Peyer's patch (tissue), 4 donors: ENCODE data around the gene CLEC2A. TPM values are rescaled to one million over a fixed set of nuclear protein-coding genes. Genes with fewer than 3 reads are reported as not detected.

Source experiments
- DNase-seq, 3 donors: peaks; one replicate each; pipeline ENCODE4 v3.0.0-alpha.2; 2017 to 2019
- H3K27ac ChIP-seq, 4 donors: fragments of 200-600 bp; sonication (generic); one replicate each; pipeline ENCODE4 v1.5.1; 2016 to 2019
- H3K27me3 ChIP-seq, 2 donors: fragments of 200-600 bp; sonication (generic); one replicate each; pipeline ENCODE4 v1.5.1; 2019
- H3K36me3 ChIP-seq, 3 donors: fragments of 200-600 bp; sonication (generic); one replicate each; pipeline ENCODE4 v1.5.1; 2016 to 2019
- H3K4me1 ChIP-seq, 4 donors: fragments of 200-600 bp; sonication (generic); one replicate each; pipeline ENCODE4 v1.5.1; 2016 to 2019
- H3K4me3 ChIP-seq, 4 donors: fragments of 200-600 bp; sonication (generic); 1 replicate in 3 of 4; 2 replicates in 1 of 4; pipeline ENCODE4 v1.5.1; 2016 to 2019; ENCODE audit warnings: mild to moderate bottlenecking in 1 of 4
- H3K9me3 ChIP-seq, 4 donors: fragments of 200-600 bp; sonication (generic); one replicate each; pipeline ENCODE4 v1.5.1; 2016 to 2019; ENCODE audit warnings: mild to moderate bottlenecking in 1 of 4
- POLR2A ChIP-seq, 2 donors: fragments of 450-650 bp; IDR thresholded peaks; one replicate each; pipeline ENCODE4 v1.5.1; 2017; ENCODE audit warnings: antibody characterized with exemption in 2 of 2, mild to moderate bottlenecking in 2 of 2, moderate library complexity in 2 of 2
- total RNA-seq, 4 donors: library from RNA; depleted of rRNA; stranded (reverse); fragments of >200 nt; gene quantifications; one replicate each; pipeline ENCODE4 v1.1.0, GENCODE V29; 2016
- TF ChIP-seq, protein P1 (sequence below), 6 experiments: fragments of 450-650 bp in 4 of 6; fragments of 200-600 bp in 2 of 6; sonication (generic) in 1 of 6; IDR thresholded peaks; one replicate each; pipeline ENCODE4 v1.5.1; 2017 to 2019; ENCODE audit warnings: antibody characterized with exemption in 6 of 6, mild to moderate bottlenecking in 3 of 6, moderate library complexity in 1 of 6

The CLEC2A gene
- total RNA-seq, 4 donors from 2014 or later, result not detected

DNA sequence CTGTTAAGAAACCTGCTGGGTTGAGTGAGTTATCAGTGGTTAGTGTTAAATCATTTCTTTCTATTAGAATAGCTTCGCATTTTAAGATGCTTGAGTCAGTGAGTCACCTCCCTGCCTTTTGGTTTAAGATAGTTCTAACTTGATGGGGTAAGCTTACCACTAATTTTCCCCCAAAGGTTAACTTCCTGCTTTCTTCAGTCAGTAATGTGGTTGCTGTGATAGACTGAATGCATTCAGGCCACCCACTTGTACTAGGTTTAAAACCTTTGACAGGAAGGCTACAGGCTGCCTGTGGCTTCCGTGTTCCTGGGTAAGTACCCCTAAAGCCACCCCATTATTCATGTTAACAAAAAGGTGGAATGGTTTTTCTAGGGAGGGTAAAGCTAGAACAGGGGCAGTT lies 25.3 kb downstream of the CLEC2A start:
- Histone ChIP-seq H3K36me3 (no peaks in the 10 kb centered on the region), H3K4me3 (no peak overlapping the region), H3K4me1 (no peaks in the 10 kb centered on the region), H3K9me3 (peaks cover 0 to 15% (median 7%) of the 10 kb centered on the region in 4 donors), H3K27me3 (no peaks in the 10 kb centered on the region), H3K27ac (peak overlapping the region in 1 of 4 donors; percentile 47)
- peak in 2 of 3 donors; percentile 24 to 61 for DNase-seq
- TF ChIP-seq, protein P1, sequence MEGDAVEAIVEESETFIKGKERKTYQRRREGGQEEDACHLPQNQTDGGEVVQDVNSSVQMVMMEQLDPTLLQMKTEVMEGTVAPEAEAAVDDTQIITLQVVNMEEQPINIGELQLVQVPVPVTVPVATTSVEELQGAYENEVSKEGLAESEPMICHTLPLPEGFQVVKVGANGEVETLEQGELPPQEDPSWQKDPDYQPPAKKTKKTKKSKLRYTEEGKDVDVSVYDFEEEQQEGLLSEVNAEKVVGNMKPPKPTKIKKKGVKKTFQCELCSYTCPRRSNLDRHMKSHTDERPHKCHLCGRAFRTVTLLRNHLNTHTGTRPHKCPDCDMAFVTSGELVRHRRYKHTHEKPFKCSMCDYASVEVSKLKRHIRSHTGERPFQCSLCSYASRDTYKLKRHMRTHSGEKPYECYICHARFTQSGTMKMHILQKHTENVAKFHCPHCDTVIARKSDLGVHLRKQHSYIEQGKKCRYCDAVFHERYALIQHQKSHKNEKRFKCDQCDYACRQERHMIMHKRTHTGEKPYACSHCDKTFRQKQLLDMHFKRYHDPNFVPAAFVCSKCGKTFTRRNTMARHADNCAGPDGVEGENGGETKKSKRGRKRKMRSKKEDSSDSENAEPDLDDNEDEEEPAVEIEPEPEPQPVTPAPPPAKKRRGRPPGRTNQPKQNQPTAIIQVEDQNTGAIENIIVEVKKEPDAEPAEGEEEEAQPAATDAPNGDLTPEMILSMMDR (IDR thresholded peaks at IDR 0.05), result no peak
- no peak for TF ChIP-seq POLR2A (IDR thresholded peaks at IDR 0.05)

DNA sequence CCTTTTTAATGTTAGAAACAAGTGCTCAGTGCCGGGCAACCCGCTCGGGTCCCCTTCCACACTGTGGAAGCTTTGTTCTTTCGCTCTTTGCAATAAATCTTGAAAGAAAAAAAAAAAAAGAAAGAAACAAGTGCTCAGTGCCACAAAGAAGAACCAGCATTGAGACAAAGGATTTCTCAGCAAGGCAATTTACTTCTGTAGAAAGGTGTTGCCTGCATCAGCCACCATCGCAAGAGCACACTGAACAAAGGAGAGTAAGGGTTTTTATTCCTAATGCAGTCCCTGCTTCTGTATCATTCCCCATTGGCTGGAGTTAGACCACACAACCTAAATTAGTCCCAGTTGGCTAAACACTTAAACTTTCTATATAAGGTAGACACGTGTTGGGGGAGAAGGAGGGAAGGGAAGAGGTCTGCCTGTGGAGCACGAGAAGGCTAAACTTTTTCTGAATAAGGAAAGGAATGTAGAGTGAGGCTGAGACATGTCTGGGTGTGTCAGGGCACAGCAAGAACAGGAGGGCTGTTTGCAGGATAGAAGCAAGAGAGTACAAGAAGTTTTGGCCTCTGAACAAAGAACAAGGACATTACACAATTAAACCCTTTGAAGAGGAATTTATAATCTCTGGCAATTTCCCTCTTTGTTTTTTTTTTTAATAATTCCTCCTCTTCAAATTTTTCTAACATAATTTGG lies 29.5 kb downstream of the CLEC2A start:
- H3K4me1 ChIP-seq, result no peaks in the 10 kb centered on the region
- H3K36me3 ChIP-seq, result no peaks in the 10 kb centered on the region
- peaks cover 0 to 4% (median 0%) of the 10 kb centered on the region in 4 donors for H3K9me3 ChIP-seq
- no peak overlapping the region for H3K4me3 ChIP-seq
- no peak for TF ChIP-seq POLR2A (IDR thresholded peaks at IDR 0.05)
- TF ChIP-seq, protein P1 (IDR thresholded peaks at IDR 0.05), result no peak
- no peaks in the 10 kb centered on the region for H3K27me3 ChIP-seq
- H3K27ac ChIP-seq, result no peak overlapping the region
- DNase-seq, result no peak

DNA sequence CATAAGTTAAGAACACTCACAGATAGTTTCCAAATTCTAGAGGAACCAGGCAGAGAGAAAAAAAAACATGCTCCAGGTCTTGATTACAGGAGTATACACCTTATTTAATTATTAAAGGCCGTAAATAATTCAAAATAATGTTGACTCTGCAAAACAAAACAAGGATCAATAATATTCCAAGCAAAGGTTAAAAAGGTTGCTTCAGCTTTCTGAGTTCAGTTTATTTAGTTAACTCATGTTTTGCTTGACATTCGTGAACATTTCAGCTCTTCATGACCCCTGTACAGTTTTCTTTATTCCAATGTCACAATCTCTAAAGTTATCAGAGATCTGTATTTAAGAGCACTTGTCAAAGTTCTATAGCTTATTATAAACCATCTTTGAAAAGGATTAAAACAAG lies 31.2 kb downstream of the CLEC2A start:
- DNase-seq, result no peak
- TF ChIP-seq POLR2A (IDR thresholded peaks at IDR 0.05), result no peak
- TF ChIP-seq, protein P1 (IDR thresholded peaks at IDR 0.05), result no peak

DNA sequence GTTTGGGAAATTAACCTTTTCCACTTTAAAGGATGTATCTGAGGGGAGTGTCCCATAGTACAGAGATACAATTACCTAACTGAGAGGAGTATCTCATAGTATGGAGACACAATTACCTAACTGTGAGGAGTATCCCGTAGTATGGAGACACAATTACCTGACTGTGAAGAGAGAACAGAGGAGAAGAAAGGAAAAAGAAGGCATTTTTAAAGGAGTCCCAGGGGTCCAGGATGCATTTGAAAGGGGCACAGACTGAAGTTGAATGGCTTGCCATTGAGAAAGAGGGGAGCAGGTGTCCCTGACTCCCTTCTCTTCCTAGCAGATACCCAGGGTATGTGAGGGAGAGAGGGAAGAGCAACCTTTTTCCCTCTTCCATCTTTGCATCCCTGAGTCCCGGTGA lies 33.0 kb downstream of the CLEC2A start:
- no peak for TF ChIP-seq POLR2A (IDR thresholded peaks at IDR 0.05)
- TF ChIP-seq, protein P1 (IDR thresholded peaks at IDR 0.05), result no peak
- no peaks in the 10 kb centered on the region for H3K4me1 ChIP-seq
- H3K4me3 ChIP-seq, result no peak overlapping the region
- peaks cover 0 to 4% (median 0%) of the 10 kb centered on the region in 4 donors for H3K9me3 ChIP-seq
- H3K27me3 ChIP-seq, result no peaks in the 10 kb centered on the region
- H3K27ac ChIP-seq, result no peak overlapping the region
- no peaks in the 10 kb centered on the region for H3K36me3 ChIP-seq
- DNase-seq, result no peak

More for the DNA sequence above, 31.2 kb downstream of the CLEC2A start:
- no peaks in the 10 kb centered on the region for H3K4me1 ChIP-seq
- no peaks in the 10 kb centered on the region for H3K27me3 ChIP-seq
- H3K27ac ChIP-seq, result no peak overlapping the region
- H3K9me3 ChIP-seq, result peaks cover 0 to 4% (median 0%) of the 10 kb centered on the region in 4 donors
- no peak overlapping the region for H3K4me3 ChIP-seq
- no peaks in the 10 kb centered on the region for H3K36me3 ChIP-seq

DNA sequence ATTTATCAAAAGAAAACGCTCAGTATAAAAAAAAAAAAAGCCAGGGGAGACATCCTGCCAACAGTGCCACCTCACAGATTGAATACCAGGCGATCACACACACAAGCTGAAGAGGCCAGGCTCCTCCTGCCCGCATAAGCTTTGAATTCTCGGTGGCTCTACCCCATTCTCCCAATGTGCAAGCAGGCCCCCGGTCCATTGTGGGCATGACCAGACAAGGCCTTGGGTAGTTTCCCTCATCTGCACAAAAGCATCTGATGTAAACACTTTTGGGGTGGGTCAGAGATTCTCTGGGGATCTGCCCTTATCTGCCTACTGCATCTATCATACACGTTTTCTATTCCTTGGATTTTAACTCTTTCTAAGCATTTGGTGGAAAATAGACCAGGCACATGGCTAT lies 34.6 kb downstream of the CLEC2A start:
- H3K9me3 ChIP-seq, result no peaks in the 10 kb centered on the region
- no peak for DNase-seq
- no peaks in the 10 kb centered on the region for H3K4me1 ChIP-seq
- no peak overlapping the region for H3K27ac ChIP-seq
- H3K36me3 ChIP-seq, result no peaks in the 10 kb centered on the region
- TF ChIP-seq, protein P1 (IDR thresholded peaks at IDR 0.05), result no peak
- no peak for TF ChIP-seq POLR2A (IDR thresholded peaks at IDR 0.05)
- H3K4me3 ChIP-seq, result no peak overlapping the region
- no peaks in the 10 kb centered on the region for H3K27me3 ChIP-seq
